K562 (cell line): ENCODE measurements around the gene DUS3L. TPM values are rescaled to one million over a fixed set of nuclear protein-coding genes. Genes with fewer than 3 reads are reported as not detected.

Experiments used
- E2F1 ChIP-seq: sonication (generic); formaldehyde crosslinking; IDR thresholded peaks from 2 replicates; pipeline ENCODE4 v1.8.1; 2023; ENCODE audit warnings: mild to moderate bottlenecking, missing genetic modification reagents, moderate library complexity
- FOSL1 ChIP-seq: fragments of 200-800 bp; sonication (Bioruptor generic); conservative IDR thresholded peaks from 2 replicates; pipeline ENCODE4 v1.6.1; 2016; ENCODE audit warnings: missing genetic modification characterization, missing compliant biosample characterization
- FOXM1 ChIP-seq, 2 experiments: fragments of 450-650 bp in 1 of 2; sonication (generic) in 1 of 2; formaldehyde crosslinking in 1 of 2; IDR thresholded peaks; 2 replicates each; pipeline versions ENCODE4 v1.6.1 to v1.9.0; 2017 to 2022; ENCODE audit warnings: low read depth in 2 of 2, mild to moderate bottlenecking in 2 of 2, missing genetic modification reagents in 1 of 2, moderate library complexity in 1 of 2
- HDAC2 ChIP-seq: fragments of 450-650 bp; IDR thresholded peaks from 2 replicates; pipeline ENCODE4 v1.6.1; 2016; ENCODE audit warnings: mild to moderate bottlenecking
- KDM5B ChIP-seq: fragments of 200-600 bp; sonication (generic); IDR thresholded peaks from 2 replicates; pipeline ENCODE4 v1.6.1; 2012; ENCODE audit warnings: low read depth, mild to moderate bottlenecking, moderate library complexity, low read length, control low read depth, inconsistent platforms; ENCODE audit not compliant: insufficient replicate concordance
- MYNN ChIP-seq, 2 experiments: sonication (generic); formaldehyde crosslinking in 1 of 2; IDR thresholded peaks; 2 replicates each; pipeline versions ENCODE4 v1.5.0 to v1.6.1; 2016 to 2020; ENCODE audit warnings: antibody characterized with exemption in 1 of 2, missing genetic modification reagents in 1 of 2
- NR2C2 ChIP-seq, 2 experiments: fragments of 200-800 bp in 1 of 2; sonication (Bioruptor generic) in 1 of 2; sonication (generic) in 1 of 2; formaldehyde crosslinking in 1 of 2; IDR thresholded peaks; 2 replicates each; pipeline versions ENCODE4 v1.6.1 to v1.8.0; 2016 to 2022; ENCODE audit warnings: mild to moderate bottlenecking in 1 of 2, missing compliant biosample characterization in 1 of 2, missing genetic modification characterization in 1 of 2, missing genetic modification reagents in 1 of 2
- POLR2AphosphoS5 ChIP-seq: IDR thresholded peaks from 2 replicates; pipeline ENCODE4 v1.6.1; 2011; ENCODE audit warnings: mild to moderate bottlenecking, low read depth, low read length, moderate library complexity; ENCODE audit not compliant: control insufficient read depth, insufficient read depth
- RBM39 ChIP-seq: fragments of 200-400 bp; formaldehyde crosslinking; optimal IDR thresholded peaks from 2 replicates; pipeline ENCODE3; 2018; ENCODE audit warnings: low read depth, low read length
- SRF ChIP-seq, 2 experiments: fragments of 250-450, 450-650 bp in 1 of 2; sonication (Bioruptor Pico) in 1 of 2; sonication (generic) in 1 of 2; formaldehyde crosslinking; IDR thresholded peaks; 2 replicates each; pipeline versions ENCODE4 v1.5.0 to v1.5.1; 2020 to 2022; ENCODE audit warnings: mild to moderate bottlenecking in 1 of 2, missing genetic modification reagents in 1 of 2
- TEAD2 ChIP-seq: fragments of 450-650 bp; IDR thresholded peaks from 2 replicates; pipeline ENCODE4 v1.6.1; 2016; ENCODE audit warnings: missing genetic modification characterization, control low read depth, missing compliant biosample characterization
- ZBTB17 ChIP-seq: fragments of 450-650 bp; formaldehyde crosslinking; IDR thresholded peaks from 2 replicates; pipeline ENCODE4 v1.4.0; 2020; ENCODE audit warnings: mild to moderate bottlenecking
- ZBTB26 ChIP-seq: fragments of 450-650 bp; formaldehyde crosslinking; IDR thresholded peaks from 2 replicates; pipeline ENCODE4 v1.4.0; 2022; ENCODE audit warnings: missing genetic modification characterization
- ZBTB9 ChIP-seq: fragments of 450-650 bp; formaldehyde crosslinking; IDR thresholded peaks from 2 replicates; pipeline ENCODE4 v1.4.0; 2020; ENCODE audit warnings: mild to moderate bottlenecking, moderate library complexity
- polyA plus RNA-seq, 8 experiments: library from polyadenylated mRNA; depleted of rRNA in 4 of 8; stranded (reverse) in 5 of 8; unstranded in 3 of 8; fragments of >200 nt; fragmentation: Nextera tagmentation in 2 of 8; fragmentation: Illumina TruSeq in 1 of 8; extraction: Ambion mirVana in 2 of 8; extraction: Trizol in 1 of 8; gene quantifications; 2 replicates each; pipeline versions ENCODE4 v1.2.1 to v1.2.3, GENCODE V29; 2011 to 2014; ENCODE audit warnings: inconsistent platforms in 1 of 8, missing spikeins in 1 of 8
- total RNA-seq, 7 experiments: library from RNA; depleted of rRNA in 6 of 7; stranded (reverse); fragments of >200 nt in 6 of 7; fragmentation: Illumina TruSeq in 2 of 7; extraction: Trizol in 2 of 7; gene quantifications; 2 replicates each; pipeline versions ENCODE4 v1.2.1 to v1.2.3, GENCODE V29; 2011 to 2021; ENCODE audit warnings: low replicate concordance in 1 of 7
- TF ChIP-seq, protein P1 (sequence below): sonication (generic); formaldehyde crosslinking; IDR thresholded peaks from 2 replicates; pipeline ENCODE4 v1.9.0; 2022; ENCODE audit warnings: mild to moderate bottlenecking, missing genetic modification reagents
- TF ChIP-seq, protein P2 (sequence below), 2 experiments: fragments of 450-650 bp; IDR thresholded peaks; 2 replicates each; pipeline ENCODE4 v1.6.1; 2018; ENCODE audit warnings: mild to moderate bottlenecking in 2 of 2, low read depth in 1 of 2; ENCODE audit not compliant: partially characterized antibody in 2 of 2

DUS3L gene
- total and polyA plus RNA-seq, 9 of the 15 experiments (the other 6 are each of a cell fraction or from before 2014, with no cell fraction given), result 1.7 to 102 (median 77.5) TPM

- TF ChIP-seq ZBTB9 (CRISPR knock-in tag), result 0 out of 2 replicates have a peak, but pooled peaks have one; percentile 69
- TF ChIP-seq E2F1 (CRISPR knock-in tag), result peak; percentile 89
- TF ChIP-seq, protein P1, sequence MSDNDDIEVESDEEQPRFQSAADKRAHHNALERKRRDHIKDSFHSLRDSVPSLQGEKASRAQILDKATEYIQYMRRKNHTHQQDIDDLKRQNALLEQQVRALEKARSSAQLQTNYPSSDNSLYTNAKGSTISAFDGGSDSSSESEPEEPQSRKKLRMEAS (CRISPR knock-in tag), result peak; percentile 84
- TF ChIP-seq TEAD2 (tag), result no peak
- TF ChIP-seq RBM39, result peak; percentile 82
- TF ChIP-seq FOSL1 (tag), result peak; percentile 99
- TF ChIP-seq, protein P2, sequence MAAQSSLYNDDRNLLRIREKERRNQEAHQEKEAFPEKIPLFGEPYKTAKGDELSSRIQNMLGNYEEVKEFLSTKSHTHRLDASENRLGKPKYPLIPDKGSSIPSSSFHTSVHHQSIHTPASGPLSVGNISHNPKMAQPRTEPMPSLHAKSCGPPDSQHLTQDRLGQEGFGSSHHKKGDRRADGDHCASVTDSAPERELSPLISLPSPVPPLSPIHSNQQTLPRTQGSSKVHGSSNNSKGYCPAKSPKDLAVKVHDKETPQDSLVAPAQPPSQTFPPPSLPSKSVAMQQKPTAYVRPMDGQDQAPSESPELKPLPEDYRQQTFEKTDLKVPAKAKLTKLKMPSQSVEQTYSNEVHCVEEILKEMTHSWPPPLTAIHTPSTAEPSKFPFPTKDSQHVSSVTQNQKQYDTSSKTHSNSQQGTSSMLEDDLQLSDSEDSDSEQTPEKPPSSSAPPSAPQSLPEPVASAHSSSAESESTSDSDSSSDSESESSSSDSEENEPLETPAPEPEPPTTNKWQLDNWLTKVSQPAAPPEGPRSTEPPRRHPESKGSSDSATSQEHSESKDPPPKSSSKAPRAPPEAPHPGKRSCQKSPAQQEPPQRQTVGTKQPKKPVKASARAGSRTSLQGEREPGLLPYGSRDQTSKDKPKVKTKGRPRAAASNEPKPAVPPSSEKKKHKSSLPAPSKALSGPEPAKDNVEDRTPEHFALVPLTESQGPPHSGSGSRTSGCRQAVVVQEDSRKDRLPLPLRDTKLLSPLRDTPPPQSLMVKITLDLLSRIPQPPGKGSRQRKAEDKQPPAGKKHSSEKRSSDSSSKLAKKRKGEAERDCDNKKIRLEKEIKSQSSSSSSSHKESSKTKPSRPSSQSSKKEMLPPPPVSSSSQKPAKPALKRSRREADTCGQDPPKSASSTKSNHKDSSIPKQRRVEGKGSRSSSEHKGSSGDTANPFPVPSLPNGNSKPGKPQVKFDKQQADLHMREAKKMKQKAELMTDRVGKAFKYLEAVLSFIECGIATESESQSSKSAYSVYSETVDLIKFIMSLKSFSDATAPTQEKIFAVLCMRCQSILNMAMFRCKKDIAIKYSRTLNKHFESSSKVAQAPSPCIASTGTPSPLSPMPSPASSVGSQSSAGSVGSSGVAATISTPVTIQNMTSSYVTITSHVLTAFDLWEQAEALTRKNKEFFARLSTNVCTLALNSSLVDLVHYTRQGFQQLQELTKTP (IDR thresholded peaks at IDR 0.05; ENCODE audit: low read depth in 1 of 2, partially characterized antibody in 2 of 2), result peak in 1 of 2 experiments; percentile 70
- TF ChIP-seq FOXM1 (IDR thresholded peaks at IDR 0.05; ENCODE audit: low read depth), result 0 out of 2 replicates have a peak, but pooled peaks have one; percentile 15
- no peak for TF ChIP-seq FOXM1 (CRISPR knock-in tag; IDR thresholded peaks at IDR 0.05; ENCODE audit: low read depth)
- peak; percentile 98 for TF ChIP-seq KDM5B
- TF ChIP-seq SRF (CRISPR knock-in tag; IDR thresholded peaks at IDR 0.05), result peak in 1 of 2 experiments; percentile 61; a peak in 1 of 4 replicates
- TF ChIP-seq HDAC2, result peak; percentile 63
- peak; percentile 85 for TF ChIP-seq POLR2AphosphoS5
- peak; percentile 53; the same call in 1 of the 2 replicates for TF ChIP-seq MYNN (IDR thresholded peaks at IDR 0.05)
- TF ChIP-seq MYNN (CRISPR knock-in tag; IDR thresholded peaks at IDR 0.05), result no peak
- peak; percentile 86 for TF ChIP-seq ZBTB26 (CRISPR knock-in tag)
- peak; percentile 75 for TF ChIP-seq ZBTB17
- no peak for TF ChIP-seq NR2C2 (CRISPR knock-in tag; IDR thresholded peaks at IDR 0.05)
- peak; percentile 86 for TF ChIP-seq NR2C2 (tag; IDR thresholded peaks at IDR 0.05)
These were observed 37.1 kb upstream of the DUS3L start (continued) for GRCh38 chr19:5827891-5828660.
